ENCODE measurements around the gene ZNF219.

ZNF219 gene

GRCh38 chr14:21077672-21078071, 20.8 kb downstream of the ZNF219 start:
- Histone ChIP-seq H2AFZ (no peak overlapping the region), H3K36me3 (ENCODE audit: control insufficient read depth, insufficient read depth, low read length) (no peaks in the 10 kb centered on the region), H3K4me1 (peaks cover 2% of the 10 kb centered on the region), H3K4me3 (ENCODE audit: low read depth, low read length) (no peak overlapping the region), H3K27me3 (ENCODE audit: control insufficient read depth, insufficient read depth, low read length) (no peaks in the 10 kb centered on the region), H3K27ac (no peak overlapping the region), H3K9me3 (ENCODE audit: control insufficient read depth, low read length) (no peaks in the 10 kb centered on the region), H3K79me2 (peaks cover 10% of the 10 kb centered on the region), H3K4me2 (ENCODE audit: low read length) (no peak overlapping the region), H3K9ac (no peak overlapping the region)
- TF ChIP-seq CTCF (IDR thresholded peaks at IDR 0.05), result no peak

GRCh38 chr14:21075719-21076437, 22.6 kb downstream of the ZNF219 start:
- Histone ChIP-seq H3K27ac (no peak overlapping the region), H2AFZ (no peak overlapping the region), H3K27me3 (ENCODE audit: control insufficient read depth, insufficient read depth, low read length) (no peaks in the 10 kb centered on the region), H3K4me1 (peaks cover 12% of the 10 kb centered on the region), H3K9me3 (ENCODE audit: control insufficient read depth, low read length) (no peaks in the 10 kb centered on the region), H3K79me2 (peaks cover 12% of the 10 kb centered on the region), H3K9ac (no peak overlapping the region), H3K36me3 (ENCODE audit: control insufficient read depth, insufficient read depth, low read length) (no peaks in the 10 kb centered on the region), H3K4me2 (ENCODE audit: low read length) (no peak overlapping the region), H3K4me3 (ENCODE audit: low read depth, low read length) (no peak overlapping the region)
- TF ChIP-seq CTCF (IDR thresholded peaks at IDR 0.05), result no peak

- no peak overlapping the region for H3K27ac ChIP-seq
- H3K79me2 ChIP-seq, result peaks cover 12% of the 10 kb centered on the region
- H3K4me2 ChIP-seq (ENCODE audit: low read length), result no peak overlapping the region
- no peaks in the 10 kb centered on the region for H3K9me3 ChIP-seq (ENCODE audit: control insufficient read depth, low read length)
- H3K36me3 ChIP-seq (ENCODE audit: control insufficient read depth, insufficient read depth, low read length), result no peaks in the 10 kb centered on the region
- H3K27me3 ChIP-seq (ENCODE audit: control insufficient read depth, insufficient read depth, low read length), result no peaks in the 10 kb centered on the region
- no peak overlapping the region for H3K9ac ChIP-seq
- H2AFZ ChIP-seq, result no peak overlapping the region
- H3K4me3 ChIP-seq (ENCODE audit: low read depth, low read length), result no peak overlapping the region
- no peak for TF ChIP-seq CTCF (IDR thresholded peaks at IDR 0.05)
- peaks cover 13% of the 10 kb centered on the region for H3K4me1 ChIP-seq
Observed at GRCh38 chr14:21074398-21075272, 23.8 kb downstream of the ZNF219 start.

- H3K4me2 ChIP-seq (ENCODE audit: low read length), result no peak overlapping the region
- peaks cover 9% of the 10 kb centered on the region for H3K79me2 ChIP-seq
- no peaks in the 10 kb centered on the region for H3K36me3 ChIP-seq (ENCODE audit: control insufficient read depth, insufficient read depth, low read length)
- H3K9me3 ChIP-seq (ENCODE audit: control insufficient read depth, low read length), result no peaks in the 10 kb centered on the region
- H3K27me3 ChIP-seq (ENCODE audit: control insufficient read depth, insufficient read depth, low read length), result no peaks in the 10 kb centered on the region
- no peak overlapping the region for H3K4me3 ChIP-seq (ENCODE audit: low read depth, low read length)
- no peak overlapping the region for H2AFZ ChIP-seq
- no peak overlapping the region for H3K9ac ChIP-seq
- peaks cover 20% of the 10 kb centered on the region for H3K4me1 ChIP-seq
- TF ChIP-seq CTCF (IDR thresholded peaks at IDR 0.05), result no peak
- no peak overlapping the region for H3K27ac ChIP-seq
Observed at GRCh38 chr14:21073921-21074320, 24.5 kb downstream of the ZNF219 start.
